Activated T-helper 2 cell treated with anti-CD3 and anti-CD28 coated beads, Interferon-gamma antibody, Interleukin-2, Interleukin-4, amounts not matched to agents 10 μg/mL and 5 μg/mL and 100 μg/mL, durations not matched to agents 14 hours and 24 hours and 36 hours (primary cell): ENCODE measurements around the gene SLC12A3. TPM values are rescaled to one million over a fixed set of nuclear protein-coding genes. Genes with fewer than 3 reads are reported as not detected.

Source experiments
- DNase-seq: peaks from one replicate; pipeline ENCODE4 v3.0.0; 2021; ENCODE audit warnings: low spot score
- H3K27ac Mint-ChIP-seq: one replicate; pipeline ENCODE4 v1.8.0; 2021; ENCODE audit warnings: mixed read lengths
- H3K27me3 Mint-ChIP-seq: one replicate; pipeline ENCODE4 v1.8.0; 2021; ENCODE audit warnings: low read depth, mixed read lengths
- H3K36me3 Mint-ChIP-seq: one replicate; pipeline ENCODE4 v1.8.0; 2021; ENCODE audit warnings: low read depth, mixed read lengths
- H3K4me1 Mint-ChIP-seq: one replicate; pipeline ENCODE4 v1.8.0; 2021; ENCODE audit warnings: low read depth, mixed read lengths
- H3K4me3 Mint-ChIP-seq: one replicate; pipeline ENCODE4 v1.8.0; 2021; ENCODE audit warnings: low read depth, mild to moderate bottlenecking, moderate library complexity, mixed read lengths
- H3K9me3 Mint-ChIP-seq: one replicate; pipeline ENCODE4 v1.8.0; 2021; ENCODE audit warnings: mixed read lengths
- intact Hi-C: fragments of 100-400 bp; cut with micrococcal nuclease; formaldehyde crosslinking; loops from one replicate; pipeline ENCODE4 v1.15.1; 2023
- total RNA-seq: library from RNA; stranded (reverse); gene quantifications from 2 replicates; pipeline ENCODE4 v1.2.3, GENCODE V29; 2022

The SLC12A3 gene
- total RNA-seq, 1 donor from 2014 or later = not detected

GRCh38 chr16:56912746-56913708 is 48.0 kb downstream of the SLC12A3 start:
- no peak for DNase-seq
- Mint-ChIP-seq H3K4me1 (peaks cover 45% of the 10 kb centered on the region), H3K27ac (peak overlapping the region; percentile 20), H3K4me3 (no peak overlapping the region), H3K36me3 (peaks cover 4% of the 10 kb centered on the region), H3K9me3 (no peaks in the 10 kb centered on the region), H3K27me3 (no peaks in the 10 kb centered on the region)
- intact Hi-C loops = no loop called here

- H3K9me3 Mint-ChIP-seq = no peaks in the 10 kb centered on the region
- H3K27me3 Mint-ChIP-seq = no peaks in the 10 kb centered on the region
- H3K4me3 Mint-ChIP-seq = no peak overlapping the region
- intact Hi-C loops = no loop called here
- peaks cover 4% of the 10 kb centered on the region for H3K36me3 Mint-ChIP-seq
- no peak for DNase-seq
- peaks cover 51% of the 10 kb centered on the region for H3K4me1 Mint-ChIP-seq
- no peak overlapping the region for H3K27ac Mint-ChIP-seq
These were observed 49.9 kb downstream of the SLC12A3 start for GRCh38 chr16:56914896-56915295.

- Mint-ChIP-seq H3K4me3 (no peak overlapping the region), H3K27ac (no peak overlapping the region), H3K27me3 (no peaks in the 10 kb centered on the region), H3K9me3 (no peaks in the 10 kb centered on the region), H3K4me1 (peaks cover 49% of the 10 kb centered on the region), H3K36me3 (peaks cover 4% of the 10 kb centered on the region)
- no peak for DNase-seq
- intact Hi-C loops = loop anchor here (2.0 kb wide), 2 partner anchors 17 to 29 kb away; no protein-coding TSS in a partner anchor
These were observed 50.5 kb downstream of the SLC12A3 start for GRCh38 chr16:56915336-56916119.

- H3K27me3 Mint-ChIP-seq = no peaks in the 10 kb centered on the region
- peaks cover 37% of the 10 kb centered on the region for H3K4me1 Mint-ChIP-seq
- H3K9me3 Mint-ChIP-seq = no peaks in the 10 kb centered on the region
- peak overlapping the region; percentile 85 for H3K27ac Mint-ChIP-seq
- intact Hi-C loops = loop anchor here (2.0 kb wide), 2 partner anchors 18 to 28 kb away; no protein-coding TSS in a partner anchor
- DNase-seq = peak; percentile 39
- peaks cover 4% of the 10 kb centered on the region for H3K36me3 Mint-ChIP-seq
- peak overlapping the region; percentile 40 for H3K4me3 Mint-ChIP-seq
These were observed 51.8 kb downstream of the SLC12A3 start for GRCh38 chr16:56916571-56917403.

GRCh38 chr16:56918467-56919012 is 53.5 kb downstream of the SLC12A3 start:
- Mint-ChIP-seq H3K27ac (no peak overlapping the region), H3K9me3 (no peaks in the 10 kb centered on the region), H3K36me3 (peaks cover 4% of the 10 kb centered on the region), H3K27me3 (no peaks in the 10 kb centered on the region), H3K4me3 (no peak overlapping the region), H3K4me1 (peaks cover 26% of the 10 kb centered on the region)
- DNase-seq = no peak
- intact Hi-C loops = no loop called here

- peaks cover 26% of the 10 kb centered on the region for H3K4me1 Mint-ChIP-seq
- no peak overlapping the region for H3K4me3 Mint-ChIP-seq
- no peaks in the 10 kb centered on the region for H3K9me3 Mint-ChIP-seq
- peaks cover 4% of the 10 kb centered on the region for H3K36me3 Mint-ChIP-seq
- H3K27me3 Mint-ChIP-seq = no peaks in the 10 kb centered on the region
- intact Hi-C loops = no loop called here
- DNase-seq = no peak
- H3K27ac Mint-ChIP-seq = no peak overlapping the region
These were observed 54.2 kb downstream of the SLC12A3 start for GRCh38 chr16:56919099-56919800.

- no peak for DNase-seq
- peaks cover 4% of the 10 kb centered on the region for H3K36me3 Mint-ChIP-seq
- intact Hi-C loops = no loop called here
- H3K4me3 Mint-ChIP-seq = no peak overlapping the region
- no peak overlapping the region for H3K27ac Mint-ChIP-seq
- no peaks in the 10 kb centered on the region for H3K27me3 Mint-ChIP-seq
- H3K4me1 Mint-ChIP-seq = peaks cover 29% of the 10 kb centered on the region
- H3K9me3 Mint-ChIP-seq = no peaks in the 10 kb centered on the region
These were observed 56.6 kb downstream of the SLC12A3 start for GRCh38 chr16:56921571-56921970.

GRCh38 chr16:56923481-56924091 is 58.6 kb downstream of the SLC12A3 start:
- Mint-ChIP-seq H3K9me3 (no peaks in the 10 kb centered on the region), H3K4me3 (no peak overlapping the region), H3K27me3 (no peaks in the 10 kb centered on the region), H3K27ac (no peak overlapping the region), H3K36me3 (no peaks in the 10 kb centered on the region), H3K4me1 (peaks cover 14% of the 10 kb centered on the region)
- intact Hi-C loops = no loop called here
- DNase-seq = no peak

GRCh38 chr16:56927471-56927870 is 62.5 kb downstream of the SLC12A3 start:
- no peaks in the 10 kb centered on the region for H3K27me3 Mint-ChIP-seq

GRCh38 chr16:56929639-56930038 is 64.6 kb downstream of the SLC12A3 start:
- Mint-ChIP-seq H3K36me3 (peaks cover 22% of the 10 kb centered on the region), H3K27ac (no peak overlapping the region), H3K27me3 (no peaks in the 10 kb centered on the region), H3K9me3 (no peaks in the 10 kb centered on the region), H3K4me1 (peaks cover 19% of the 10 kb centered on the region), H3K4me3 (no peak overlapping the region)
- no peak for DNase-seq
- intact Hi-C loops = loop anchor here (10.0 kb wide), 2 partner anchors 195 to 675 kb away; partner anchors contain the start of gene NUP93

More at GRCh38 chr16:56927471-56927870, 62.5 kb downstream of the SLC12A3 start:
- intact Hi-C loops = no loop called here
- DNase-seq = no peak
- Mint-ChIP-seq H3K9me3 (no peaks in the 10 kb centered on the region), H3K27ac (no peak overlapping the region), H3K36me3 (peaks cover under 1% of the 10 kb centered on the region), H3K4me3 (no peak overlapping the region), H3K4me1 (peaks cover 12% of the 10 kb centered on the region)
